C4-2B (cell line): Measurements from ENCODE around the gene SYT1.

Source experiments
- H3K27ac ChIP-seq: fragments of 450-650 bp; 2 replicates; pipeline ENCODE4 v1.5.1; 2017
- CTCF ChIP-seq: fragments of 450-650 bp; conservative IDR thresholded peaks from 2 replicates; pipeline ENCODE4 v1.5.1; 2017; ENCODE audit warnings: mild to moderate bottlenecking
- ZFX ChIP-seq: fragments of 450-650 bp; IDR thresholded peaks from 2 replicates; pipeline ENCODE4 v1.6.1; 2017

The SYT1 gene

GRCh38 chr12:79056775-79057174 lies 192.2 kb downstream of the SYT1 start:
- TF ChIP-seq CTCF (no peak), ZFX (no peak)
- no peak overlapping the region for H3K27ac ChIP-seq

GRCh38 chr12:79057540-79057939 lies 193.0 kb downstream of the SYT1 start:
- TF ChIP-seq CTCF, result no peak
- TF ChIP-seq ZFX, result no peak
- H3K27ac ChIP-seq, result no peak overlapping the region

GRCh38 chr12:79058342-79058741 lies 193.8 kb downstream of the SYT1 start:
- TF ChIP-seq CTCF (no peak), ZFX (no peak)
- no peak overlapping the region for H3K27ac ChIP-seq

GRCh38 chr12:79059557-79059956 lies 195.0 kb downstream of the SYT1 start:
- no peak overlapping the region for H3K27ac ChIP-seq
- no peak for TF ChIP-seq CTCF
- TF ChIP-seq ZFX, result no peak

GRCh38 chr12:79063258-79063657 lies 198.7 kb downstream of the SYT1 start:
- H3K27ac ChIP-seq, result no peak overlapping the region

GRCh38 chr12:79067977-79068376 lies 203.4 kb downstream of the SYT1 start:
- no peak for TF ChIP-seq ZFX
- no peak for TF ChIP-seq CTCF
- no peak overlapping the region for H3K27ac ChIP-seq

More at GRCh38 chr12:79063258-79063657, 198.7 kb downstream of the SYT1 start:
- TF ChIP-seq CTCF (no peak), ZFX (no peak)

GRCh38 chr12:79069009-79069408 lies 204.4 kb downstream of the SYT1 start:
- no peak overlapping the region for H3K27ac ChIP-seq
- TF ChIP-seq CTCF, result no peak
- TF ChIP-seq ZFX, result no peak
